Astrocyte of the hippocampus (primary cell): ENCODE data around the gene AUTS2.

Experiments
- DNase-seq: peaks from one replicate; pipeline ENCODE4 v3.0.0; 2011; ENCODE audit warnings: low read depth, low spot score

AUTS2 gene

DNA sequence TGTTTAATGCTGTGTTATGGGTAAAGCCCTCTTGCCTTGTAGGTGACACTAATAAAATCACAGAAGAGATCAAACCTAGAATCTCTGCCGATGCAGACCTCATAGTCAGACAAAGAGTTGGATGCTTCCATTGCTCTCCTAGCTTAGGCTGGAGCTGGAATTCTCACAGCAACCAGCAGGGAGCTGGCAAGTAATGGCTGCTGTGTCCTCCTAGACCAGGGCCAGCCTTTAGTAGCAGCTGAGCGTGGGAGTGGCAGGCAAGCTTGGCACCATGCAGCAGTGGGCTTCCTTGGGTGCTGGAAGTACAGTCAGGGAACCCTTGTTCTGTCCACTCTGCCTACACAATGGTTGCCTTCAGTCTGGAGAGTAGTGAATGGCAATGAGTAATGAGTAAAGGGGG lies 935.3 kb downstream of the AUTS2 start:
- no peak for DNase-seq

DNA sequence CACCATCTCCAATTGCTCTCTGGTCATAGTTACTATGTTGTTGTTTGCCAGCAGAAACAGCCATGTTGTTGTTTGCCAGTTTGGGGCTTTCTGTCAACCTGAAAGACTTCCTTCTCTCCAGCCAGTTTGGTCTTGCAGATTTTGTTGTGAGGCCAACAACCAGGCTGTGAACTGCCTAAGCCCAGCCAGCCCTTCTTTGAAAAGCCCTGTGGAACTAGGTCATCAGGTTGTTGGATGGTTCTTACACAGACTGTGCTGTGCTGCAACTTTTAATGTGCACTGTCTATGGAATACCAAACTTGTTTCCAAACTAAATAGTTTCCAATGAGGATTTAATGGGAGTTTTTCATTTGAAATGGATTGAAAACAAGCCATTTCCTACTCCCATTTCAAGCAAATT lies 940.9 kb downstream of the AUTS2 start:
- DNase-seq, result no peak

DNA sequence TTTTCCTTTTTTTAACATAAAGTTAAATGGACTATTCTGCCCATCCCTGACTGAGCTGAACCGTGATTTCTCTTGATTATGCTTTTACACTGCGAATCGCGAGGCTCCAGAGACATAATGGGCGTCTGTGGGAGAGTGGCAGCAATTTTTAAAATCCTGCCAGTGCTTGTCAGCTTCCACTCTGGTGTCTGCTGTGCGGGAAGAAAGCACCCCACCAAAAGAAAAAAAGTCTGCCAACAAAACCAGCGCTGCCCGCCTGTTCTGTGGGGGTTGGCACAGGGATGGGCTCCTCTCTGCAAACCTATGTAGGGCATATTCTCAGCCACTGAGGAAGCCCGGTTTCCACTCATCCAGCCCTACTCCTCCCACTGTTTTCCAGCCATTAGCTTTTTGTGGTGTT lies 941.3 kb downstream of the AUTS2 start:
- no peak for DNase-seq

- DNase-seq, result no peak
Measured at GRCh38 chr7:70540641-70541040, 942.4 kb downstream of the AUTS2 start.

- DNase-seq, result no peak
Measured at GRCh38 chr7:70542750-70543376, 944.6 kb downstream of the AUTS2 start.

GRCh38 chr7:70544016-70544415 lies 945.7 kb downstream of the AUTS2 start:
- no peak for DNase-seq

DNA sequence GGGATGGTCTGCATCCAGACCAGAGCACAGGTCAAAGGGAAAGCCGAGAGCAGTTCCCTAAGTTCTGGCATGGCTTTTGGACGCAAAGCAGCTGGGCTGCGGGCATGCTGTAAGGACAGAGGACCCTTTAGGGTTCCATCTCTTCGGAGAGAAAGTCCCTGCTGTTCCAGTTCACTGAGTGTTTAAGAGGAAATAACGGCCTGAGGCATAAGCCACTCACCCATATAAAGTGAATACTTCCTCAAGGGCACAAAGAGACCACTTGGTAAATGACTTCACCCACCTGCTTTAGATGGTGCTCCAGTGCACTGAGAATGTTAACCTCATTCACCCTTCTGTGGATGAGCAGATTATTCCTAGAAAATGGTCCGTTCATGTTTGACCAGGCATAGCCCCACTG lies 946.9 kb downstream of the AUTS2 start:
- no peak for DNase-seq

- no peak for DNase-seq
Measured at GRCh38 chr7:70552141-70552540, 953.9 kb downstream of the AUTS2 start.

- DNase-seq, result peak; percentile 76
Measured at GRCh38 chr7:70553364-70553763, 955.1 kb downstream of the AUTS2 start.

DNA sequence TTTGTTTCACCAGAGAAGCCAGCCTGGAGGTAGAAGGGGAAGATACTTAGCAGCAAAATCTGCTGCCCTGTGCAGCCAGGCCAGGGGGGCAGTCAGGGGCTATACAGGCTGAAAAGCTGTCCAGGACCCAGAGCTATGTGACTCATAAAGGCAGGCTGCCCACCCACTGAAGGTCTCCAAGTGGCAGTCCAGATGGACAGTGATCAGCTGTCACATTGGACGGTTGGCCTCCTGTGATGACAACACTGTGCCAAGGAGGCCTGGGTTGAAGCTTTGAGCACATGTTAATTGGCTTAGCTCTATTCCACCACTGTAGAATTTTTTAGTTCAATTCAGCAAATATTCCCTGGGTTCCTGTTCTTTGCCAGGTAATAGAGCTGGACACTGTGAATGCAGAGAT lies 956.4 kb downstream of the AUTS2 start:
- DNase-seq, result no peak

DNA sequence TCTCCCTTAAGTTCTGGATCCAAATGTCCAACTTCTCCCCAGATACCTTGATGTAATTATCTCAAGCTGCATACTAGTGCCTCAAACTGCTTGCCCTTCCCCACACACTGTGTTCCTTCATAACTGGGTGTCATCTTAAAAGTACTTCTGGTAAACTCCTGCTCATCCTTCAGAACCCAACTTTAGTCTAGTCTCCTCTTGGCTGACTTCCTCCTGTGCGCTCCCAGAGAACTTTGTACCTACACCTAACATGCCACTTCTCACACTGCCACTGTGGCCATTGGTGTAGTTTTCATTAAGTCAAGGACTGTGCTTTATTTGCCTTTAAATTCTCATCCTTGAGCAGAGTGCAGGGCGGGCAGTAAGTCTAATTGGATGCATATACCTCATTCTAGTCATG lies 958.5 kb downstream of the AUTS2 start:
- no peak for DNase-seq

GRCh38 chr7:70557338-70557737 lies 959.1 kb downstream of the AUTS2 start:
- no peak for DNase-seq

DNA sequence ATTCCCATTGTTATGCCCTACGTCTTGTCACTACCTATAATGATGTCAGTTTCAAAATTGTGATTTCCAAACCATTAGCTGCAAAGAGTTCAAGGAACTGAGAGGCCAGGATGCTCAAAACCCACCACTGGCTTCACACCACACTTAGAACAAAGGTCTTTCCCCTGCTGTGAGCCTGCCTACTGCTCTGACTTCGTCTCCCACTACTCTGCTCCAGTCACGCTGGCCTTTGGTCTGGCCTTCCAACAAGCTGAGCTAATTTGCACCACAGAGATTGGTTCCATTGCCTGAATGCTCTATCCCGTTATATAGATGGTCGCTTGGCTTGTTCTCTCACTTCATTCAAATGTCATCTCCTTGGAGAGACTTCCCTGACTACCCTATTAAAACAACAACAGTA lies 961.5 kb downstream of the AUTS2 start:
- DNase-seq, result no peak

DNA sequence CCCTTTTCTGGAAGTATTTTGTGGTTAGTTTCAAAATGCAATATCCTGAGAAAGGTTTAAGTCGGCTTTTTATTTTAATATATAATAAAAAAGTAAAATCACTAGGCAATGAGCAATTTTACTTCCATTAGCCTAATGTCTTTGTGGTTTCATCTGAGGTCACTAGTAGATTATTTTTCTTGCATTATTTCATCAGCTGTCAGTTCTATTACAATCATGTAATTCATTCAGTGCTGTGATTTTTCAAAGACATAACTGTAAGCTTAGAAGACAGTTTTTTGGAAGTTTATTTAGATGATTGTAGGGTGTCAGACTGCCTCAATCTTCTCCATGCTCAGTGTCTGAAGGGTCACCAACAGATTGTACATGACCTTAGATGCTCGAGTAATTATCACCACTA lies 965.7 kb downstream of the AUTS2 start:
- no peak for DNase-seq

- DNase-seq, result no peak
Measured at GRCh38 chr7:70565721-70566370, 967.6 kb downstream of the AUTS2 start.

GRCh38 chr7:70566671-70567070 lies 968.4 kb downstream of the AUTS2 start:
- DNase-seq, result peak; percentile 37

DNA sequence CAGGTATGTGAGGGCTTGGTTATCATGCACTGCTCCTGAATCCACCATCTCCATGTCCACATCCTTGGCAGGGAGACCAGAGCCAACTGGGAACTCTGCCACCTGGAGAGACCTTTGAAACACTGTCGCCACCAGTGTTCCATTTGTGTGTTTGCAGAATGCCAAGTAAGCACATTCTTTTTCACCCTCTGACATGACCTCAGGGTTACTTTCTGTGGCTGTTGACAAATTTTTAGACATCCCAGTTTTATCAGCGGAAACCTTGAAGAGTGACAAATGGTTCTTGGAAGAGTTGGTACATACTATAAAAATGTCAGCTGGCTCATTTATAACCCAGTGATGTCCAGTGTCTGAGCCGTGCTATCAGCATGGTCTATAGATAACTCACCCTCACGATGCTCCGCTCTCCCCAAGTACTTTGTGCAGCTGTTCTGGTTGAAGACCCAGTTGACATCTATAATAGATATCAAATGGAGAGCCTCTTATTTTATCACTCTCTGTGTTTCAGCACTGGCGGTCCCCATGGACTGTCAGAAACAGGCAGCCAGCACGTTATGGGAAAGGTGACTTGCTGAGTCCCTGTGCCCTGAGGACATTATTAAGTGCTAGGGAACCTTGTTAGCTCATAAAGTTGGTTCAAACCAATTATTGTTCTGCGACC lies 970.5 kb downstream of the AUTS2 start:
- DNase-seq, result no peak

DNA sequence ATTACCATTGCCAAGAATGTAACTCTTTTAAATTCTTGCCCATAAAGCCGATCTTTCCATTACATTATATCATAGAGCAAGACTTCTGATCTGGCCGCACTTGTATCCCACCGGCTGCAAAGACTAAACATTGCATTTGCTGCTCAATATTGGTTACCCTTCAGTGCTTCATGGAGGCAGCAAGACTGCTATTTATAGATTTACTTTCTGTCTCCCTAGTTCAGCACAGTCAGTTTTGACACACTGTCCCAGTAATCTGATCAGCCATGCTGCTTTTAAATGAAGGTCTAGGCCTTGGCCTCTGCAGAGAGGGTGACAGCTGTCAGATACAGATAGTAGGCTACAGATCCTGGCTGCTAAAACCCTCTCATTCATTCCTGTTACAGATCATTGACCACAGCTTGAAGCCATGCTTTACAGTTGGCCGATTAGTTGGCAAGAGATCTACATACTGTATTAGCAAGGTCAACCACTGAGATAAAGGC lies 971.1 kb downstream of the AUTS2 start:
- DNase-seq, result peak; percentile 57

DNA sequence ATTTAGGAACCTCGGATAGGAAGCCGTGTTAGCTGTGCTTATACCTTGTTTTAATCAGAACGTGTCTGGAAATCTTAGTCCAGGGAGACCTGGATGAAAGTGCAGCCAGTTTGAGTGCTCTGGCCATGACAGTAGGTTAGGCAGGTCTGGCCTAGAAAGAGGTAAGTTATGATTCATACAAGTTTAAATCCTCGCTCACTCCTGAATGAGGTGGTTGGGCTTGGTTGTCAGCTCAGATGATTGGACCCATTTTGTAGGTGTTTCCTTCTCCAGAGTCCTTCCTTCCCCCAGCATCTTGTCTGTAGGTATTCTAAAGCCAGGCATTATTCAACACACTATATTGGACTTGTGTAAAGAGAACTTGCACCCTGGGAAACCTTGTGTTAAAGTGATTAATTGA lies 971.8 kb downstream of the AUTS2 start:
- no peak for DNase-seq

DNA sequence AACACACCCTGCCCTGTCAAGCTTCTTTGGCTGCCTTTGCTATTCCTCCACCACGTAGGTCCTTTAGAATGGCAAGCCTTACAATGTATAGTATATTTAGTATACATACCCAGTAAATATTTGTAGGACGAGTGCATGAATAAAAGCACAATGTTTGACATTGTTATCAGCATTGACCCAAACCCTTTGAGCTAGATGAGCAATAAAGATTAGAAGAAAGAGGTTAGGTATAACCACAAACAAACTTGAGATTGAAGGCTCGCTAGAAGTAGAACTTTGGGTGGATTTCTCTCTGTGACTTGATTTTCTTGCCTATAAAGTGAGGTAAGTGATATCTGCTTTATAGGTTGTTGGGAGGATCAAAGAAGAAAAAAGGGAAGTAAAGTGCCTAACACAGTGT lies 972.7 kb downstream of the AUTS2 start:
- DNase-seq, result no peak

GRCh38 chr7:70571403-70571934 lies 973.2 kb downstream of the AUTS2 start:
- DNase-seq, result peak; percentile 79

DNA sequence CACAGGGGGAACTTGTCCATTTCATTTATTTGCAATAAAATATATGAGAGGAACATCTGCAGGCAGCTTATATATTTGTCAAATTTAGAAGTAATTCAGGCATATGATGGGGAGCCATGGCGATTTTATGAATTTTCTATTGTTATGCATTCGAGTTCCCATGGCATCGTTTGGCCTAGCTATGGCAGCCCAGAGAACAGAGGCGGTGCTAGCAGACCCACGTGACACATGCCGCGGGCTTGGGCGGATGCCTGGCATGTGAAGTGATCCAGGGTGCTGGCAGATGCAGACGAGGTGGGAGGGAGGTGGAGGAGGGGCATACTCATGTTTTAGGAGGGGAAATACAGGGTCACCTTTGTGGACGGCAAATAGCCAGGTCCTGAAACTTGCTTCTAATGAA lies 973.7 kb downstream of the AUTS2 start:
- DNase-seq, result peak; percentile 61

DNA sequence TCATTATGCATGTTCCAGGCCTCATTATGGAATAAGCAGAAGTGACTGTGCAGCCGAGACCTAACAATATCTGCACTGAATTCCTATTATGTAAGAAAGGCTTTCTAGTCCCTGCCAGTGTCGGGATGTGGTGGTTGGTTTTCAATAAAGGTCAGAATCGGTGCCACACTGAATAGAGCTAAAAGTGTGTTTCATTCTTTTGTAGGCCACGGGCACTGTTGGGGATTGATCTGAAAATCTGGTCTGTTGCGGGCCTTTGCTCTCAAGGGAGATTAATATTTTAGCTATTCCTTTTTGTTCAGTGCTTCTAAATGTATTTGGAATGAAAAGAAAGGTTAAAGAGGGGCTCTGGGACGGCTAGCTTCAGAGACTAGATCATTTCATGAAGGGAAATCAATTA lies 974.3 kb downstream of the AUTS2 start:
- DNase-seq, result peak; percentile 31
